Ishikawa (cell line): ENCODE data around the gene BTBD9.

Source experiments
- CEBPB ChIP-seq: IDR thresholded peaks from 2 replicates; pipeline ENCODE4 v1.6.1; 2012
- EGR1 ChIP-seq: IDR thresholded peaks from 2 replicates; pipeline ENCODE4 v1.6.1; 2012
- TAF1 ChIP-seq: IDR thresholded peaks from 2 replicates; pipeline ENCODE4 v1.6.1; 2012; ENCODE audit warnings: low read depth, mild to moderate bottlenecking
- YY1 ChIP-seq: IDR thresholded peaks from 2 replicates; pipeline ENCODE4 v1.6.1; 2012; ENCODE audit warnings: low read depth
- ZBTB7A ChIP-seq: IDR thresholded peaks from 2 replicates; pipeline ENCODE4 v1.6.1; 2012; ENCODE audit warnings: low read depth
- TF ChIP-seq, protein P1 (sequence below): IDR thresholded peaks from 2 replicates; pipeline ENCODE4 v1.6.1; 2012; ENCODE audit warnings: low read depth, mild to moderate bottlenecking

DNA sequence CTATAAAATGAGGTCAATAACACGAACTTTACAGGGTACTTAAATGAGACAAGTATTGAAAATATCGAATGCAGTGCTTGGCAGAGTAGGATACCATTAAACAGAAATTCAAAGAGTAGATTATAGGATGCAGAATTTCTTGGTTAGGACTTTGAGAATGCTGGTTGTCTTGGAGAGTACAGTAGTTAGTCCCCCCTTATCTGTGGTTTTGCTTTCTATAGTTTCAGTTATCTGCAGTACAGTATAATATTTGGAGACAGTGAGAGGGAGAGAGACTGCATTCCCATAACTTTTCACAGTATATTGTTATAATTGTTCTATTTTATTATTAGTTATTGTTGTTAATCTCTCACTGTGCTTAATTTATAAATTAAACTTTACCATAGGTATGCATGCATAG, 290.5 kb downstream of the BTBD9 start:
- TF ChIP-seq YY1 (no peak), CEBPB (no peak), TAF1 (no peak), EGR1 (no peak), ZBTB7A (no peak)
- TF ChIP-seq, protein P1, sequence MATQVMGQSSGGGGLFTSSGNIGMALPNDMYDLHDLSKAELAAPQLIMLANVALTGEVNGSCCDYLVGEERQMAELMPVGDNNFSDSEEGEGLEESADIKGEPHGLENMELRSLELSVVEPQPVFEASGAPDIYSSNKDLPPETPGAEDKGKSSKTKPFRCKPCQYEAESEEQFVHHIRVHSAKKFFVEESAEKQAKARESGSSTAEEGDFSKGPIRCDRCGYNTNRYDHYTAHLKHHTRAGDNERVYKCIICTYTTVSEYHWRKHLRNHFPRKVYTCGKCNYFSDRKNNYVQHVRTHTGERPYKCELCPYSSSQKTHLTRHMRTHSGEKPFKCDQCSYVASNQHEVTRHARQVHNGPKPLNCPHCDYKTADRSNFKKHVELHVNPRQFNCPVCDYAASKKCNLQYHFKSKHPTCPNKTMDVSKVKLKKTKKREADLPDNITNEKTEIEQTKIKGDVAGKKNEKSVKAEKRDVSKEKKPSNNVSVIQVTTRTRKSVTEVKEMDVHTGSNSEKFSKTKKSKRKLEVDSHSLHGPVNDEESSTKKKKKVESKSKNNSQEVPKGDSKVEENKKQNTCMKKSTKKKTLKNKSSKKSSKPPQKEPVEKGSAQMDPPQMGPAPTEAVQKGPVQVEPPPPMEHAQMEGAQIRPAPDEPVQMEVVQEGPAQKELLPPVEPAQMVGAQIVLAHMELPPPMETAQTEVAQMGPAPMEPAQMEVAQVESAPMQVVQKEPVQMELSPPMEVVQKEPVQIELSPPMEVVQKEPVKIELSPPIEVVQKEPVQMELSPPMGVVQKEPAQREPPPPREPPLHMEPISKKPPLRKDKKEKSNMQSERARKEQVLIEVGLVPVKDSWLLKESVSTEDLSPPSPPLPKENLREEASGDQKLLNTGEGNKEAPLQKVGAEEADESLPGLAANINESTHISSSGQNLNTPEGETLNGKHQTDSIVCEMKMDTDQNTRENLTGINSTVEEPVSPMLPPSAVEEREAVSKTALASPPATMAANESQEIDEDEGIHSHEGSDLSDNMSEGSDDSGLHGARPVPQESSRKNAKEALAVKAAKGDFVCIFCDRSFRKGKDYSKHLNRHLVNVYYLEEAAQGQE, result no peak
